Measurements from ENCODE around the gene THOP1.

The THOP1 gene

DNA sequence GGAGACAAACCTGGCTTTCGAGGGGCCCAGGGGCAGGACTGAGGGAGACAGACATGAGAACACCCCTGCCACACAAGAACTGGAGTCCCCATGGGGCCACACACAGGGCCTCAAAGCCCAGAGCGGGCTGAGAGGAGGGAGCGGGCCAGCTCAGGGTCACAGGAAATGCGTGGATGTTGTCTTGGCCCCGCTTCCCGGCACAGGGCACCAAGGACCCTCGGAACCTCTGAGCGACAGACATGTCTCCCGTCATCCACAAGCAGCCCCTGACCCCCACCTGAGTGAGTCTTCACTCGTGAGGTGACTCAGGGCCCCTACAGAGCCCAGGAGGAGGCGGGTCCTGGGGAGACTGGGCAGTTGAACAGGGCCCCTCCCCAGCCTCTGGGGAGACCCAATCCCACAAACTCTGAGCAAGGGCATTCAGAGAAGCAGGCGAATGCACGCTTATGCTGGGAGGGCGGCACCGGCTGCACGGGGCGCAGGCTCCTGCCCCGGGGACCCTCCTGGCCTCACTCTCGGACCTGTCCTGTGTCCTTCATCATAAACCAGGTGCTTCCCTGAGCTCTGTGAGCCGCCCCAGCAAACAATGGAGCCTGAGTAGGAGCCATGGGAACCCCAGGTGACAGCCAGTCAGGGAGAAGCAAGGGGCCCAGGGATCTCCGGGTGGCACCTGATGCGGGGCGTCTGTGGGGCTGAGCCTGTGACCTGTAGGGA is 22.4 kb upstream of the THOP1 start:
- no peak for DNase-seq

GRCh38 chr19:2763687-2764086 is 21.6 kb upstream of the THOP1 start:
- DNase-seq = no peak

GRCh38 chr19:2764945-2765344 is 20.4 kb upstream of the THOP1 start:
- DNase-seq = no peak

DNA sequence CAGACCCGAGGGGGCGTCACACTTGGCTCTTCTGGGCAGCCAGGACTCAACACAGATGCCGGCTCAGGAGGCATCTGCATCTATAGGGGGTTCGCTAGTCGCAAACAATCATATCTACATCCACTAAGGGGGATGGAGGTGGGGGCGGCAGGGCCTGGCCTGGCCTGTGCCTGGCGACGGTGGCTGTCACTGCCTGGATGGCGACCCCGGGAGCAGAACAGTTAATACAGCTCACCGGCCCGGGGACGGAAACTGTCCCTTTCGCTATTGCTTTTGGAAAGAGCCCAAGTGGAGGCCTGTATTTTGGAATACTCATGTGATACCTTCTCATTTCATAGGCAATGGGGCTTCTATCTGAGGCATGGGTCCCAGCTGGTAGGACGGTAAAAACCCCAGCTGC is 19.9 kb upstream of the THOP1 start:
- DNase-seq = no peak

DNA sequence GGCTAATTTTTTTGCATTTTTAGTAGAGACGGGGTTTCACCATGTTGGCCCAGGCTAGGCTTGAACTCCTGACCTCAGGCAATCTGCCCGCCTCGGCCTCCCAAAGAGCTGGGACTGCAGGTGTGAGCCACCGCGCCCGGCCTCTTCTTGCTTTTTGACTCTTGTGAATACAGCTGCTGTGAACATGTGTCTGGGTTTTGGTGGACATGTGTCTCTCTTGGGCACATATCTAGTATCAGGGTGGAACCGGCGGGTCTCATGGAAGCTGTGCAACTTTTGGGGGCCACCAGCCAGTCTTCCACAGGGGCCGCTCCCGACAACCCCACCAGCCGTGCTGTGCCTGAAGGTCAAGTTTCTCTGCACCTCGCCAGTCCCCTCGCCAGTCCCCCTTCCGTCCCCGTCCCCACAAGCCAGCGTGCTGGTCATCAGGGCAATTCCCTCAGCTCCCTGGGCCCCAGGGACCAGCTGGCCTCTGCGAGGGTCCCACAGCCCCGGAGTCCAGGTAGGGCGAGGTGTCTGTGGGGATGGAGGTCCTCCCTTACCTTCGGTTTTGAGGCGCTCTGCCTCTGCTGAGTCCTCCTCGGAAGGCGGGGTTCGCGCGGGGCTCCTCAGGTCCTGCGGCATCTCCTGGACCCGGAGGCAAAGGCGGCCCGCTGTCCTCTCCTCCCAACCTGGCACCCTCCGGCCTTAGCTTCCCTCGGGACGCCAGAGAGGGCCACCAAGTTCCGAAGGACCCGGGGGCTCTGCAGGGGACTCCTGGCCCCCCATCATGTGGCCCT is 18.5 kb upstream of the THOP1 start:
- DNase-seq = no peak

- DNase-seq = no peak
Measured at GRCh38 chr19:2767688-2768087, 17.6 kb upstream of the THOP1 start.

DNA sequence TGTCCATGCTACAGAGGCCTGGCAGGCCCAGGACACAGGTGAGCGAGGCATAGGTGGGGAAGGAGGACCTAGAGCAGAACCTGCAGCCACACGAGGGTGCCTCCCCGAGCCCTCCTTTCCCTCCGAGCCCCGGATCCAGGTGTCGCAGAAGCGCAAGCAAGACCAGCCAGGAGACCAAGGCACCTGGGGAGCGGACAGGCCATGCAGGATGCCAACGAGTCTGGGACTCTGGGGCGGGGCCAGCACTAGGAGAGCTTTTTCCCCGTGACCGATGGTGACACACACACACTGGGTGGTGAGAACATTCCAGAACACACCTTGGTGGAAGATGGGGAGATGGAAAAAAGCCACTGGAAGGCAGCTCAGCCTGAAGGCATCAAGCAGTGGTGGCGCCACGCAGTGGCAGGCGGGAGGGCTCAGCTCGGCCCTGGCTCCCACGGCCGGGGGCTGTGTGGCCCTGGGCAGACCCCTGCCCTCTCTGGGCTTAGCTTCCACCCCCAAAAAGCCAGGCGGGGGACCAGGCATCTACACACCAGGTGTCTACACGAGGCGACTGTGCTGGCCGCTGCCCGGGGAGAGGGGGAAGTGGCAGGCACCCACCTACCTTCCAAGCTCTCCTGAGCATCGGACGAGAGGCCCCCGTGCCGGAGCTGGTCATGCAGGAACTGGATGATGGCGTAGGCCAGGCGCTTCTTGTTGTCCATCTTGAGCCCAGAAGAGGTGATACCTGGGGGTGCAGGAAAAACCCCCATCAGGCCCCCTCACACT is 16.8 kb upstream of the THOP1 start:
- DNase-seq = no peak

GRCh38 chr19:2769218-2769617 is 16.1 kb upstream of the THOP1 start:
- DNase-seq = no peak

GRCh38 chr19:2770055-2771013 is 15.0 kb upstream of the THOP1 start:
- no peak for DNase-seq

- no peak for DNase-seq
Measured at GRCh38 chr19:2771786-2772674, 13.3 kb upstream of the THOP1 start.

DNA sequence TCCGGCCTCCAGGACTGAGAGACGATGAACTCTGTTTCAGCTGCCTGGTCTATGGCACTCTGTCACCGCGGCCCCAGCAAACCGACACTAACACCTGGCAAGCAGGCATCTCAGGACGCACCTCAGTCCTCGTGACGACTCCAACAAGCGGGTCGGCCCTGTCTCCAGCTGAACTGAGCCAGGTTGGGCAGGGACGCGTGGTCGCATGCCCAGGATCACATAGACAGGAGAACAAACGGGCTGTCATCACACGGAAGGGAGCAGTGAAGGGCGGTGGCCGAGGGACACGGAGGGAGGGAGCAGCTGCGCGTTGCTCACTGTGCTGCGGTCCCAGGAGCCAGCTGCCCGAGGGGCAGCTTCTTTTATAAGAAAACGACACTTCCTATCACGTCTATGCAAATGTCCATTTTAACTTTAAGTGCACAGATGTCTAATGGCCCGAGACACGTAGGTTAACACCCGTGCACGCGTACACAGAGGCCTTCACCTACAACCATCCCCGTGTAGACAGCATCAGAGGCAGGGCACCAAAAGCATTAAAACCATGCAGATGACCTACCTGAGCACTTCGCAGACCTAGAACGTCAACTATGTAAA is 11.1 kb upstream of the THOP1 start:
- DNase-seq = no peak

DNA sequence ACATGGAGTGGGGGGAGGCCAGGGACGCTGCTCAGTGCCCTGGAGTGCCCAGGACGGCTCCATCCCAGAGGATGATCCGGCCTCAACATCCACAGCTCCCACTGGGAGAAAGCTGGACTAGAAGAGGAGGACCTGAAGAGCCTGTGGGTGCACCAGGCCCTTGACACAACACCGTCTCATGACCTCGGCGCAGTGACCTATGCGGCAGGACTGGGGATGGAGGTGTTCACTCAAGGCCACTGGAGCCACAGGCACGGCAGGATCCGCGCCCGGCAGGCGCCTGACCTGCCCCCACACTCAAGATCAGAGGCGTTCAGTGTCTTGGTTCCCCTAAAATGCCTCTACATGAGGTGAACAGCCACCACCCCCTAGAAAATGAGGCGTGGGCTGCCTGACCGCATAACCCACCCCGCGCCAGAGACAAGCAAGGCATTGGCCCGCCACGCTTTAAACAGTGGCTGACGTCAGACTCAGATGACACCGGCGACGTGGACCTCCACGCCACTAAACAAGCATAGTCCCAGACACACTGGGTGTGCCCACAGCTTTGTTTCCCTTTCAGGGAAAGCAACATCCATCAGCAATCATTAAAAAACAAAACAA is 10.2 kb upstream of the THOP1 start:
- no peak for DNase-seq

- no peak for DNase-seq
Measured at GRCh38 chr19:2775556-2776430, 9.5 kb upstream of the THOP1 start.

DNA sequence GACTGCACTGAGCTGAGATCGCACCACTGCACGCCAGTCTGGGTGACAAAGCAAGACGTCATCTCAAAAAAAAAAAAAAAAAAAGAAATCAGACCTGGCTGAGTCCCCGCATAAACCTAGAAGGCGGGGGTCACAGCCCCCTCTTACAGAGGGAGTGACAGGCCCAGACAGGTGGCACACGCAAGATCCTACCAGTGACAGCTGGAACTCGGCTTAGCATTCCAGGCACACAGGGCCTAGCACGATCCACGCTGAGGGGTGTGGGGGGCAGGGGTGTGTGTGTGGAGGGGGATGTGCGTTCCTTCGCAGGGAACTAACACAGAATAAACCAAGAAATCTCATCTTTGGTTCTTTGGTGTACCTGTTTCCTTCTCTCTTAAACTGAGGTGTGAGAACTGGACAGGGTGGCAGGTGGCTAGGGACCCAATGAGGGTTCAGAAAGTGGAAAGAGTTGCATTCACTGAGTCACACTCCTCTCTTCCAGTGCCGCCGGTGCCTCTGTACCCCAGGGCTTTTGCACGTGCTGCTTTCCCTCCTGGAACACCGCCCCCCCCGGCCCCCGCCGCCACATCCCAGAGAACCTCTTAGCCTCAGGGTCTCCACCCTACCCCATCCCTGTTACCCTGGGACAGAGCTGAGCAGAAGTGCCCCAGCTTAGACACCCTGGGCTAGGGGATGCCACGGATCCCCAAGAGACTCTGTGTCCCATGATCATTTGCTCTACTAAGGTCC is 7.2 kb upstream of the THOP1 start:
- DNase-seq = no peak

- DNase-seq = no peak
Measured at GRCh38 chr19:2779121-2779740, 6.1 kb upstream of the THOP1 start.

DNA sequence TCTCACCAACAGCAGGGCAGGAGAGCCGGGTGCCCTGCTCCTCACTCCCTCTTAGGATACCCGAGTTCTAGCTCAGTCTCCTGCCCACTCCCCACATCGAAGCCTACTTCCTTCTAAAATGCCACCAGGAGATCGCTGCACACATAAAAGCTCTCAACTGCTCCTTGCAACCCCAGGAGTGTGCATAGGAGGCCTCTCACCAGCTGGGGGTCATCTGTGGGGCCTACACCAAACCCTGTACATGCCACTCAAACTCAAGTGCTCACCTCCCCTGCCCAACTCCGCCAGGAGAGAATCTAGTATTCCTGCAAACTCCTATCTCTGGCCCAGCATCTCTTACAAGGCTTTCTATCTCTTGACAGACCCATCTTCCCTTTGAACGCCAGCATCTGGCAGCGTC is 5.0 kb upstream of the THOP1 start:
- DNase-seq = no peak

- no peak for DNase-seq
Measured at GRCh38 chr19:2782329-2782935, 2.9 kb upstream of the THOP1 start.

All from DMS 273 treated with DMSO at 0.1 percent for 48 hours (cell line).